HepG2 (cell line): Measurements from ENCODE around the gene ADD2. TPM values are rescaled to one million over a fixed set of nuclear protein-coding genes. Genes with fewer than 3 reads are reported as not detected.

Experiments used
- ATAC-seq: fragments of 200-7000 bp; cut with Tn5 transposase; 3 replicates; pipeline ENCODE4 v1.9.1; 2020; ENCODE audit warnings: mild to moderate bottlenecking, moderate library complexity
- BruUV-seq: library from RNA; stranded (reverse); fragments of 400-500 nt; replicated peaks from 2 replicates; lab custom pipeline; 2021; lab: Mats Ljungman, UMichigan
- CTCF ChIA-PET: fragments of 300-600 bp; formaldehyde crosslinking; extraction: SDS; loops from one replicate; lab custom pipeline; 2021; ENCODE audit warnings: low total read pairs, inconsistent platforms, low intra/inter-chr PET ratio; lab: Yijun Ruan, JAX
- POLR2A ChIA-PET: fragments of 350-600 bp; sonication (Branson Sonifier 250); formaldehyde crosslinking; loops from one replicate; lab custom pipeline; 2020; ENCODE audit warnings: antibody characterized with exemption, inconsistent platforms; lab: Yijun Ruan, JAX
- DNase-seq: peaks from one replicate; pipeline ENCODE4 v3.0.0-alpha.2; 2015; ENCODE audit warnings: low spot score
- FAIRE-seq: peaks from 3 replicates; lab custom pipeline; 2011; peaks lifted over from hg19 to GRCh38; lab: Jason Lieb, UNC
- H2AFZ ChIP-seq: one replicate; pipeline ENCODE4 v1.6.1; 2011; ENCODE audit warnings: low read length, inconsistent platforms
- H3K27ac ChIP-seq: fragments of 300-600 bp; 3 replicates; pipeline ENCODE4 v1.8.0; 2011; ENCODE audit warnings: mixed run types, mild to moderate bottlenecking, mixed read lengths, low read length, inconsistent platforms; ENCODE audit not compliant: insufficient read depth; ENCODE audit errors: extremely low read length
- H3K27me3 ChIP-seq, 2 experiments: fragments of 200-600 bp in 1 of 2; 2 replicates in 1 of 2; 3 replicates in 1 of 2; pipeline versions ENCODE4 v1.6.0 to v1.8.0; 2011; ENCODE audit warnings: low read length in 2 of 2, mild to moderate bottlenecking in 2 of 2, moderate library complexity in 2 of 2, inconsistent platforms in 1 of 2; ENCODE audit not compliant: insufficient read depth in 2 of 2, control insufficient read depth in 1 of 2
- H3K36me3 ChIP-seq, 2 experiments: fragments of 200-600 bp in 1 of 2; replicated peaks in 1 of 2; 2 replicates in 1 of 2; 3 replicates in 1 of 2; pipeline versions ENCODE4 v1.5.1 to v1.8.0; 2011; ENCODE audit warnings: low read length in 2 of 2, inconsistent platforms in 1 of 2; ENCODE audit not compliant: insufficient read depth in 2 of 2, control insufficient read depth in 1 of 2
- H3K4me1 ChIP-seq: 2 replicates; pipeline ENCODE4 v1.5.1; 2012; ENCODE audit warnings: low read length, inconsistent platforms; ENCODE audit not compliant: insufficient read depth
- H3K4me2 ChIP-seq: 2 replicates; pipeline ENCODE4 v1.6.0; 2011; ENCODE audit warnings: low read depth, low read length, inconsistent platforms
- H3K4me3 ChIP-seq, 3 experiments: fragments of 200-600 bp in 1 of 3; sonication (generic), shearing (Covaris generic) in 1 of 3; replicated peaks in 1 of 3; 2 replicates each; pipeline ENCODE4 v1.5.1; 2011 to 2016; ENCODE audit warnings: low read length in 3 of 3, inconsistent platforms in 2 of 3, low read depth in 2 of 3, mild to moderate bottlenecking in 2 of 3, control low read depth in 1 of 3, mixed read lengths in 1 of 3; ENCODE audit not compliant: insufficient read depth in 1 of 3
- H3K79me2 ChIP-seq: one replicate; pipeline ENCODE4 v1.6.1; 2011; ENCODE audit warnings: low read length, inconsistent platforms; ENCODE audit not compliant: insufficient read depth
- H3K9ac ChIP-seq: 2 replicates; pipeline ENCODE4 v1.6.0; 2011; ENCODE audit warnings: mild to moderate bottlenecking, low read depth, low read length, inconsistent platforms; ENCODE audit not compliant: insufficient read depth
- H3K9me3 ChIP-seq: 2 replicates; pipeline ENCODE4 v1.5.1; 2012; ENCODE audit warnings: mild to moderate bottlenecking, low read length
- H4K20me1 ChIP-seq: 2 replicates; pipeline ENCODE4 v1.6.0; 2011; ENCODE audit warnings: inconsistent platforms, mild to moderate bottlenecking, low read length, moderate library complexity; ENCODE audit not compliant: insufficient read depth
- AHDC1 ChIP-seq: sonication (generic); formaldehyde crosslinking; IDR thresholded peaks from 2 replicates; pipeline ENCODE4 v1.5.1; 2020; ENCODE audit warnings: mild to moderate bottlenecking, missing genetic modification reagents, borderline replicate concordance
- ELF3 ChIP-seq: IDR thresholded peaks from 2 replicates; pipeline ENCODE4 v1.6.1; 2016; ENCODE audit warnings: missing genetic modification reagents, missing compliant biosample characterization
- NCOA1 ChIP-seq: sonication (generic); formaldehyde crosslinking; IDR thresholded peaks from 2 replicates; pipeline ENCODE4 v1.9.0; 2021; ENCODE audit warnings: missing genetic modification reagents
- SOX5 ChIP-seq: IDR thresholded peaks from 2 replicates; pipeline ENCODE4 v1.6.1; 2016; ENCODE audit warnings: borderline replicate concordance
- TRIM24 ChIP-seq: sonication (generic); formaldehyde crosslinking; IDR thresholded peaks from 2 replicates; pipeline ENCODE4 v1.8.0; 2022; ENCODE audit warnings: mild to moderate bottlenecking, missing genetic modification reagents
- ZBTB20 ChIP-seq: sonication (generic); formaldehyde crosslinking; IDR thresholded peaks from 2 replicates; pipeline ENCODE4 v1.8.1; 2023; ENCODE audit warnings: missing genetic modification reagents, low read depth, mild to moderate bottlenecking, borderline replicate concordance
- ZNF432 ChIP-seq: sonication (generic); formaldehyde crosslinking; IDR thresholded peaks from 2 replicates; pipeline ENCODE4 v1.5.0; 2020; ENCODE audit warnings: missing genetic modification reagents, mild to moderate bottlenecking, borderline replicate concordance
- ZNF468 ChIP-seq: sonication (generic); formaldehyde crosslinking; IDR thresholded peaks from 2 replicates; pipeline ENCODE4 v1.8.0; 2022; ENCODE audit warnings: mild to moderate bottlenecking, moderate library complexity, missing genetic modification reagents
- WGBS: methylation state at CpG from one replicate; pipeline ENCODE4 v1.1.6; 2017; ENCODE audit warnings: low lambda C conversion rate; 5-methylcytosine and 5-hydroxymethylcytosine counted together
- in situ Hi-C: cut with HindIII; loops from 2 replicates; pipeline ENCODE4 v1.10.0; 2017; ENCODE audit warnings: low pct_unique_long_range_greater_than_20kb; ENCODE audit not compliant: extremely low pct_ligation_motif_present
- intact Hi-C: fragments of 100-400 bp; cut with micrococcal nuclease; formaldehyde crosslinking; loops from one replicate; pipeline ENCODE4 v1.10.0; 2022; ENCODE audit not compliant: unreplicated experiment
- polyA plus RNA-seq, 8 experiments: library from polyadenylated mRNA; depleted of rRNA in 3 of 8; stranded (reverse) in 7 of 8; unstranded in 1 of 8; fragments of >200 nt; fragmentation: Illumina TruSeq in 4 of 8; extraction: Trizol in 4 of 8; gene quantifications; 2 replicates each; pipeline versions ENCODE4 v1.2.1 to v1.2.3, GENCODE V29; 2011 to 2016; ENCODE audit warnings: low read depth in 4 of 8, missing spikeins in 1 of 8, mixed read lengths in 1 of 8; ENCODE audit not compliant: insufficient read depth in 1 of 8
- total RNA-seq, 5 experiments: library from RNA; depleted of rRNA; stranded (reverse); fragments of >200 nt; fragmentation: Illumina TruSeq; extraction: Trizol; gene quantifications; 2 replicates each; pipeline ENCODE4 v1.2.3, GENCODE V29; 2016; ENCODE audit warnings: low read depth in 1 of 5
- TF ChIP-seq, protein P1 (sequence below): sonication (generic); formaldehyde crosslinking; IDR thresholded peaks from 2 replicates; pipeline ENCODE4 v1.8.1; 2023; ENCODE audit warnings: mild to moderate bottlenecking, missing genetic modification reagents
- TF ChIP-seq, protein P2 (sequence below): sonication (generic); formaldehyde crosslinking; IDR thresholded peaks from 2 replicates; pipeline ENCODE4 v1.8.0; 2022; ENCODE audit warnings: mild to moderate bottlenecking, missing genetic modification reagents; ENCODE audit not compliant: insufficient replicate concordance
- TF ChIP-seq, protein P3 (sequence below): sonication (generic); formaldehyde crosslinking; IDR thresholded peaks from 2 replicates; pipeline ENCODE4 v1.5.1; 2020; ENCODE audit warnings: mild to moderate bottlenecking, moderate library complexity, missing genetic modification reagents

ADD2 gene
- total and polyA plus RNA-seq, 2 of the 13 experiments (the other 11 are each of a cell fraction or from before 2014, with no cell fraction given), result 0.05 to 0.13 TPM

GRCh38 chr2:70795164-70795995 lies 27.4 kb upstream of the ADD2 start:
- DNase-seq (no peak), ATAC-seq (no peak), FAIRE-seq (no peak)
- Histone ChIP-seq H3K9me3 (peaks cover 12% of the 10 kb centered on the region), H3K9ac (no peak overlapping the region), H3K4me1 (peaks cover 43% of the 10 kb centered on the region), H3K27me3 (peaks cover 0 to 1% of the 10 kb centered on the region in 2 experiments; a peak in 1 of 5 replicates), H4K20me1 (no peaks in the 10 kb centered on the region), H3K4me2 (no peak overlapping the region), H3K36me3 (no peaks in the 10 kb centered on the region), H3K79me2 (no peaks in the 10 kb centered on the region), H2AFZ (no peak overlapping the region), H3K4me3 (no peak overlapping the region), H3K27ac (no peak overlapping the region)
- ChIA-PET CTCF (no interaction called here), POLR2A (no interaction called here)
- intact Hi-C loops (no loop called here), in situ Hi-C loops (no loop called here)
- WGBS, result 40% methylated on average over 4 of the region's 4 CpGs
- BruUV-seq, result no TSS peak
- no peak for TF ChIP-seq ZNF468 (CRISPR knock-in tag)
- TF ChIP-seq, protein P1, sequence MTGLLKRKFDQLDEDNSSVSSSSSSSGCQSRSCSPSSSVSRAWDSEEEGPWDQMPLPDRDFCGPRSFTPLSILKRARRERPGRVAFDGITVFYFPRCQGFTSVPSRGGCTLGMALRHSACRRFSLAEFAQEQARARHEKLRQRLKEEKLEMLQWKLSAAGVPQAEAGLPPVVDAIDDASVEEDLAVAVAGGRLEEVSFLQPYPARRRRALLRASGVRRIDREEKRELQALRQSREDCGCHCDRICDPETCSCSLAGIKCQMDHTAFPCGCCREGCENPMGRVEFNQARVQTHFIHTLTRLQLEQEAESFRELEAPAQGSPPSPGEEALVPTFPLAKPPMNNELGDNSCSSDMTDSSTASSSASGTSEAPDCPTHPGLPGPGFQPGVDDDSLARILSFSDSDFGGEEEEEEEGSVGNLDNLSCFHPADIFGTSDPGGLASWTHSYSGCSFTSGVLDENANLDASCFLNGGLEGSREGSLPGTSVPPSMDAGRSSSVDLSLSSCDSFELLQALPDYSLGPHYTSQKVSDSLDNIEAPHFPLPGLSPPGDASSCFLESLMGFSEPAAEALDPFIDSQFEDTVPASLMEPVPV (CRISPR knock-in tag), result no peak
- TF ChIP-seq, protein P2, sequence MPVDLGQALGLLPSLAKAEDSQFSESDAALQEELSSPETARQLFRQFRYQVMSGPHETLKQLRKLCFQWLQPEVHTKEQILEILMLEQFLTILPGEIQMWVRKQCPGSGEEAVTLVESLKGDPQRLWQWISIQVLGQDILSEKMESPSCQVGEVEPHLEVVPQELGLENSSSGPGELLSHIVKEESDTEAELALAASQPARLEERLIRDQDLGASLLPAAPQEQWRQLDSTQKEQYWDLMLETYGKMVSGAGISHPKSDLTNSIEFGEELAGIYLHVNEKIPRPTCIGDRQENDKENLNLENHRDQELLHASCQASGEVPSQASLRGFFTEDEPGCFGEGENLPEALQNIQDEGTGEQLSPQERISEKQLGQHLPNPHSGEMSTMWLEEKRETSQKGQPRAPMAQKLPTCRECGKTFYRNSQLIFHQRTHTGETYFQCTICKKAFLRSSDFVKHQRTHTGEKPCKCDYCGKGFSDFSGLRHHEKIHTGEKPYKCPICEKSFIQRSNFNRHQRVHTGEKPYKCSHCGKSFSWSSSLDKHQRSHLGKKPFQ (CRISPR knock-in tag), result no peak
- no peak for TF ChIP-seq TRIM24 (CRISPR knock-in tag)
- no peak for TF ChIP-seq ZNF432 (CRISPR knock-in tag)
- TF ChIP-seq AHDC1 (CRISPR knock-in tag), result no peak
- TF ChIP-seq ELF3 (CRISPR knock-in tag), result no peak
- TF ChIP-seq, protein P3, sequence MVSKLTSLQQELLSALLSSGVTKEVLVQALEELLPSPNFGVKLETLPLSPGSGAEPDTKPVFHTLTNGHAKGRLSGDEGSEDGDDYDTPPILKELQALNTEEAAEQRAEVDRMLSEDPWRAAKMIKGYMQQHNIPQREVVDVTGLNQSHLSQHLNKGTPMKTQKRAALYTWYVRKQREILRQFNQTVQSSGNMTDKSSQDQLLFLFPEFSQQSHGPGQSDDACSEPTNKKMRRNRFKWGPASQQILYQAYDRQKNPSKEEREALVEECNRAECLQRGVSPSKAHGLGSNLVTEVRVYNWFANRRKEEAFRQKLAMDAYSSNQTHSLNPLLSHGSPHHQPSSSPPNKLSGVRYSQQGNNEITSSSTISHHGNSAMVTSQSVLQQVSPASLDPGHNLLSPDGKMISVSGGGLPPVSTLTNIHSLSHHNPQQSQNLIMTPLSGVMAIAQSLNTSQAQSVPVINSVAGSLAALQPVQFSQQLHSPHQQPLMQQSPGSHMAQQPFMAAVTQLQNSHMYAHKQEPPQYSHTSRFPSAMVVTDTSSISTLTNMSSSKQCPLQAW, result no peak
- TF ChIP-seq ZBTB20 (CRISPR knock-in tag), result no peak
- TF ChIP-seq NCOA1 (CRISPR knock-in tag), result no peak
- TF ChIP-seq SOX5, result no peak
